HG02623 (cell line): ENCODE measurements around the gene SHE.

Experiments used
- ATAC-seq: cut with Tn5 transposase; IDR thresholded peaks from one replicate; pipeline ENCODE4 v1.9.1; 2021; ENCODE audit warnings: moderate library complexity; ENCODE audit not compliant: unreplicated experiment

The SHE gene

DNA sequence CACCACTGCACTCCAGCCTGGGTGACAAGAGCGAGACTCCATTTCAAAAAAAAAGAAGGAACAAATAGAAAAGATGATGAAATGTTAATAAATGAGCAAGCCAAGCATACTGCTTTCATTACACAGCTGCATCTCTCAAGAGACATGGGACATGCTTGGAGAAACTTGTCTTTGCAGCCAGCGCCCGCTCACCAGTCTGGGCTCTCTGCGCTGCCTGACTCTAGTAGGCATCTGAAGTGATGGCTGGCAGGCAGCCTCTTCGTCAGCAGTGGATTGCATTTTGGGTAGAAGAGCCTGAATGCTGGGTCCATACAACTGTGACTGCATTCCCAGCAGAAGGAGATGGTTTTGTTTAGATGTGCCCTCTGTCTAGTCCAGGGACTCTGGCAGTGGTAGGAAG is 49.1 kb downstream of the SHE start:
- ATAC-seq: no peak

DNA sequence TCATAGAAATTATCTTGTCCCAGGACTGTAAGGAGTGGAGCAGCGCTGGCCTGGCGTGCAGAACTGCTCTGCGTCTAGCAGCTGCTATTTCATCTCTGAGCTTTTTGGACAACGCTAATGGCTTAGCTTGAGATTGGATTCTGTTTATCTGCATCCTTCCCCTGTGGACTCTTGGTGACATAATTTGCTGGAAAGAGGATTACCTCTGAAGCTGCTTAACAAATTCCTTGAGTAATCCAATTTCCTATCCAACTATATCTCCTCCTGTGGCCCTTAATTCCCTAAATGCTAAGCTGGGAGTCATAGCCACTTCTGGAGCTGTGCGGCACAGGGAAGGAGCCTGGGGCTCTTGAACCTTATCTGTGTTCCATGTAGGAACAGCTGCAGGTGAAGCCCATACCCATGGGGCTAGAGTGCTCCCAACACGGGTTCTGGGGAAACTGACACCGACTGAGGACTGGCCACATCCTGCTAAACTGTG is 53.8 kb downstream of the SHE start:
- ATAC-seq: no peak

DNA sequence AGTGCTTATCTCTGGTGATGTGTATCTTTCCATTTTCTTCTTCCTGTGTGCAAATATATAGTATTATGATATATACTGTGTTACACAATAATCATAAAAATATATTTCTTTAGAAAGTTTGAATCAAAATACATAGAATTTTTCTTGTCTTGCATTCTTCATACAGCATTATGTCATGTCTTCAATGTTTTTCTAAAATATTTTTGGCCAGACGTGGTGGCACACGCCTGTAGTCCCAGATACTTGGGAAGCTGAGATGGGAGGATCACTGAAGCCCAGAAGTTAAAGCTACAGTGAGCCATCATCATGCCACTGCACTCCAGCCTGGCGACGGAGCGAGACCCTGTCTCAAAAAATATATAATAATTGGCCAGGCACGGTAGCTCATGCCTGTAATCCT is 55.4 kb downstream of the SHE start:
- no peak for ATAC-seq

DNA sequence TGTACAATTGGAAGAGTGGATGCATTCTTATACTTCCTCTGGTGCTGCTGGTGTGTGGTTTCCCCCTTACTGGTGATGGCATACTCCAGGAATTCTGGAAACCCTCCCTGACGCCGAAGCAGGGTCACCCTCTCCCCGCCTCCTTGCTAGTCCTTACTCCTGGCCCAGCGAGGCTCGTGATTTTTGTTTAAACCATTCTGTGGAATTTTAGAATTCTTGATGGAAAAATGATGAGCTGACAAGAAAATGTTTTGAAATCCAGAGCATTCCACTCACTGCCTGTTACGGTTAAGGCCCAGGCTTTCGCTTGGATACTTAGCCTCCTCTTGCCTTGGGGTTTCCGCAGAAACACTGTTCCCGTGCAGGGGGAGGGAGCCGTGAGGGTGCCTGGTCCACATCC is 55.9 kb downstream of the SHE start:
- no peak for ATAC-seq

DNA sequence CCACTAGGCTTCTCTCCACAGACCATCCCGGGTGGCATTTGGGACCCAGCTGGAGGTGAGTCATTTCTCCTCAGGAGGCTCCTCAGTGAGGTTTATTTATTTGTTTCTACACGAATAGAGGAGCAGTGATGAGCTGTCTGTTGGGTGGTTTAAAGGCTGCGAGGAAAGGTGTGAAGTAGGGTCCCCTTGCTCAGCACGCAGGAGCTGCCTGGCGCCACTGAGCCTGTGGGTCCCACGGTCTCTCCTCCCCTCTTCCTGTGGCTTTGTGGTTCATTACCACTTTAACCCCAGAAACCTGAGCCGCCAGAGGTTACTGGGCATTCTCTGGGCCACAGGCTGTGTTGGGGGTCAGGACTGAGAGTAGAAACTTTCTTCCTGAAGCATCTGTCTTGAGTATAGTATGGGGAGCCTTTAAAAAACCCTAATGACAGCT is 57.2 kb downstream of the SHE start:
- ATAC-seq: peak; percentile 43

DNA sequence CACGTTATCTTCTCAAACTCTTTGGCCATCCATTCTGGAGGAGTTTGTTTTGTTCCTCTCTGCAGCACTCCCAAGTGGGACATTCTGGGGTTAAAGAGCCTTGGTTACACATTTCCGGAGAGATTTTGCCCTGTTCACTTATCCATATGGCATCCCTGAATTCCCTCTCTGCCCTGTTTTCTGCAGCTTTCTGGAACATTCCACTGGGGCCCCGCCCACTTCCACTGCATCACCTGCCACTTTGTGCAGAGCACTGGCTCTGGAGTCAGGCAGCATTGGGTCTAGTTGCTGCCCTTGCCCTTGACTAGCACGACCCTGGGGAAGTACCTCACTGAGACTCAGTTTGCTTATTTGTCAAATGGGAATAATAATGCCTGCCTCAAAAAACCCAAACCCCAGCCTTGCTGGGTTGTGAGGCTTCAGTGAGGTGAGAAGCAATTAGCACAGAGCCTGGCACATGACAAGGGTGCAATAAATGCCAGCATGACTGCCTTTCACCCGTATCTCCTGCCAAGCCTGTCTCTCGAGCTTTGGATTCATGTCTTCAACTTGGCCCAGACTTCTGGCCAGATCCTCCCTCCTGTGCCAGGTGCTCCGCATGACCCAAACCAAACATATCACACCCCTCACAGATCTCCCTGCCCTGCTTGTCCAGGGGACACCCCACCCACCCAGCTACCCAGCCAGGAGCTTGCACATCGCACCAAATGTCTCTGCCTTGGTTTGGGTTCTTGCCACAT is 58.8 kb downstream of the SHE start:
- no peak for ATAC-seq

DNA sequence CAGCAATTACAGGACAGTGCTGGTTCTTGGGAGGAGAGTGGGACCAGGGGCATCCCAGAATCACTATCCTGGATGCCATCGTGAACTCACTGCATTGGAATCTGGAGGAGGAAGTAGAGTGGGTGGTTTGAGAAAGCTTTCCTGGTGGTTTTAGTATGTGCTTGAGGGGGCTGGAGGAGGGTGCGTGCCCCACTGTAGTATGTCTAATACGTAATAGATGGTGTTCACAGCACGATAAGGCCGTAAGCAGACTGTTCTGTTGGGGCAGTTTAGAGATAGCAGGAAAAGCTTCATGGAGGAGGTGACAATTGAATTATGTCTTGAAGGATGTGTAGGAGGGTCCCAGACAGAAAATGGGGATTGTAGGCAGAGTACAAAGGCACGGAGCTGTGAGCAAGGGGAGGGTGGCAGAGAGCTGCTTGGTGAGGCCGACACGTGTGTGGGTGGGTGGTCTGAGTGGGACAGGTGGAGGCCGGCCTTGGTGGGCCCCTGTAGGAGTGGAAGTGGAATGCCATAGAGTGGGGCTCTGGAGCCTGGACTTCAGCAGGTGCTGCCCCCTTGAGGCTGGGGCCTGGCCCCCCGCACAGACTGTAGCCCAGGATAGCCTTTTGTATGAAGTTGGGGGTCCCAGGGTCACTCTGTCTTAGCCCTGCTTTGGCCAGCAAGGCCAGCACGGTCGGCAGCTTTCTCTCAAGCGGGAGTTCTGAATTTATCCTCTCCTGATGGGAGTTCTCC is 60.0 kb downstream of the SHE start:
- no peak for ATAC-seq

DNA sequence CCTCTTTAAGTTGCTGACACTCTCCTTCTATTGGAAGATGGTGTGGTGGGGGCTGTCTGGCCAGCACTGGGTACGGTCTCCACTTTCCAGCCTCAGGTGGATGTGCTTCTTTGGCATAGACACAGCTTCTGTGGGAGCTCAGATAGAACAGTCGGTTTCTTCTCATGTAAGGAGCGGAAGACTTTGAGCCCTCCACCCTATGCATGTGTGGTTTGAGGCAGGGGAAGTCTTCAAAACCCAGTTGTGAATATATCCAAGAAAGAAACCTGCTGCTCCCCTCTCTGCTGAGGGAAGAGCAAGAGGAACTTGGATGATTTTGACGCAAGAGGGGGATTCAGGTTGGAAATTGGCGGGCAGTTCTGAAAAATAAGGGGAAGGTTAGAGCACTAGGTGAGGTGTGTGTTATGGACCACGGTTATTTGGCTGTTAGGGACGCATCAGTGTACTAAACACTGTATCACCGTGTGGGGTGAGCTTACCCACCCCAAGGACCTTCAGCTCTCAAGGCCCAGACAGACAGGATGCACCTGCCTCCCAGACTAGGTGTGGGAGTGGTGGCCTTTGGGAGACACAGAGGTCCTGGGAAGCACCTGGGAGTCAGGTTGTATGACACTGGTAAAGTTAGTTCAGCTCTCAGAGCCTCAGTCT is 60.8 kb downstream of the SHE start:
- ATAC-seq: no peak

DNA sequence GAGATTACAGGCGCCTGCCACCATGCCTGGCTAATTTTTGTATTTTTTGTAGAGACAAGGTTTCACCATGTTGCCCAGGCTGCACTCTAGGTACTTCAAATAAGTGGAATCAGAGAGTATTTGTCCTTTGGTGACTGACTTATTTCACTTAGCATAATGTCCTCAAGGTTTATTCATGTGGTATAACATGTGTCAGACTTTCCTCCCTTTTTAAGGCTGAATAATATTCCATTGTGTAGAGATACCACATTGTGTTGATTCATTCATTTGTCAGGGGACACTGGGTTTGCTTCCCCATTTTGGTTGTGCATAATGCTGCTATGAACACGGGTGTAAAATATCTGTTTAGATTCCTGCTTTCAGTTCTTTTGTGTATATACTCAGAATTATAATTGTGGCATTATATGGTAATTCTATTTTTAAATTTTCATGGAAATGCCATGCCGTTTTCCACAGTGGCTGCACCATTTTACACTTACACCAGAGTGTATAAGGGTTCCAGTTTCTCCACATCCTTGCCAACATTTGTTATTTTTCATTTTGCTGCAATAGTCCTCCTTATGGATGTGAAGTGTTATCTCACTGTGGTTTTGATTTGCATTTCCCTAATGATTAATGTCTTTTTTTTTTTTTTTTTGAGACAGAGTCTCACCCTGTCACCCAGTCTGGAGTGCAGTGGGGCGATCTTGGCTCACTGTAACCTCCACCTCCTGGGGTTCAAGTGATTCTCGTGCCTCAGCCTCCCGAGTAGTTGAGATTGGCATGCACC is 62.0 kb downstream of the SHE start:
- no peak for ATAC-seq

DNA sequence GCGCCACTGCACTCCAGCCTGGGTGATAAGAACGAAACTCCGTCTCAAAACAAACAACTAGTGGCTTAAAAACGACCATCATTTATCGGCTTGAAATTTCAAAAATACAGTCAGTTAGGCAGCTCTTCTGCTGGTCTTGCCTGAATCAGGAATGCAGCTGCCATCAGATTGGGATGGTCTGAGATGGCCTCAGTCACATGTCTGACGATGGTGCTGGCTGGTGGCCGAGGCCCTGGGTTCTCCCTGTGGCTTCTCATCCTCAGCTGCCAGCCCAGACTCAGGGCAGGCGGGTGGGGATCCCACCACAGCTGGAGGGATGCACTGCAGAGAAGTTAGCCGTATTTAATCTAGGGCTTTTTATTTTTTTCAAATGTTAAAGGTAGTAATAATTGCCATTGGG is 65.8 kb downstream of the SHE start:
- ATAC-seq: no peak

DNA sequence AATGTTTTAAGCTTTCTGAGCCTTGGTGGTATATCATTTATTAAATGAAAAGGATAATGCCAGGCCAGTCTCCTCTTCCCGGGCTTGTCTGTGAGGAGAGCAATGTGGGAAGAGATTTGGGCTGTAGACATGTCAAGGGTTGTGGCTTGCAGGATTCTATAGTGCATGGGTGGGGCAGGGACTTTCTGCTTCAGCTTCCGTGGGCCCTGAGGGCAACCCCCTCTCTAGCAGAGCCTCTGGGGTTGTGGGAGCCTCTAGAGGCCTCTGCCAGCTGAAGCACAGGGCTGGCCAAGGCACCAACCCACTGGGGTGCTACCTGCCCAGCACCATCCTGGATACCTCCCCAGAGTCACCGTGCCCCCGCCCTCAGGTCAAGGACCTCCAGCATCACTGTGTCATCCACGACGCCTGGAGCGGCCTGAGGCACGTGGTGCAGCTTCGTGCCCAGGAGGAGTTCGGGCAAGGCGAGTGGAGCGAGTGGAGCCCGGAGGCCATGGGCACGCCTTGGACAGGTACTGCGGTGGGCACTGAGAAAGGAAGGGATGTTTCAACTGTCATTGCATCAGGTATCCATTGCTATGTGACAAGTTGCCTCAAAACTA is 66.5 kb downstream of the SHE start:
- ATAC-seq: no peak

DNA sequence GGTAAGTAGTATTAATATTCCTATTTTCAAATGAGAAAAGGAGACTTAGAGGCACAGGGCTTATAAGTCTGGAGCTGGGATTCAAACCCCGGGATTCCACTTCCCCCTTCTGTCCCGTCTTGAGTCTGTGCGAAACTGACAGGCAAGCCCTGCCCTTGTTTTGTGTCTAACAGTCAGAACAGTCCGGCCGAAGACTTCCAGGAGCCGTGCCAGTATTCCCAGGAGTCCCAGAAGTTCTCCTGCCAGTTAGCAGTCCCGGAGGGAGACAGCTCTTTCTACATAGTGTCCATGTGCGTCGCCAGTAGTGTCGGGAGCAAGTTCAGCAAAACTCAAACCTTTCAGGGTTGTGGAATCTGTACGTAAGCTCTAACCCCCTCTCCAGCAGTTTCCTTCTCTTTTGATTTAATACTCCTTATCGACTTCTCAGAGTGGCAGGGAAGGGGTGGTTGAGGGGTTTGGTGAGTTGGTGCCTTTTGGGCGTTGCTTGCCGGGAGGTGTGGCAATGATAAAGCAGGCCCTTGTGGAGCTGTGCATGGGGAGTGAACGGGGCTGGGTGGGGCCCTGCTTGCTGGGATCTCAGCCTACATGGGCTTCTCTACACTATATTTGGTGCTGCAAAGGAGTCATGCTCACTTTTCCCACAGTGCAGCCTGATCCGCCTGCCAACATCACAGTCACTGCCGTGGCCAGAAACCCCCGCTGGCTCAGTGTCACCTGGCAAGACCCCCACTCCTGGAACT is 67.7 kb downstream of the SHE start:
- ATAC-seq: no peak

DNA sequence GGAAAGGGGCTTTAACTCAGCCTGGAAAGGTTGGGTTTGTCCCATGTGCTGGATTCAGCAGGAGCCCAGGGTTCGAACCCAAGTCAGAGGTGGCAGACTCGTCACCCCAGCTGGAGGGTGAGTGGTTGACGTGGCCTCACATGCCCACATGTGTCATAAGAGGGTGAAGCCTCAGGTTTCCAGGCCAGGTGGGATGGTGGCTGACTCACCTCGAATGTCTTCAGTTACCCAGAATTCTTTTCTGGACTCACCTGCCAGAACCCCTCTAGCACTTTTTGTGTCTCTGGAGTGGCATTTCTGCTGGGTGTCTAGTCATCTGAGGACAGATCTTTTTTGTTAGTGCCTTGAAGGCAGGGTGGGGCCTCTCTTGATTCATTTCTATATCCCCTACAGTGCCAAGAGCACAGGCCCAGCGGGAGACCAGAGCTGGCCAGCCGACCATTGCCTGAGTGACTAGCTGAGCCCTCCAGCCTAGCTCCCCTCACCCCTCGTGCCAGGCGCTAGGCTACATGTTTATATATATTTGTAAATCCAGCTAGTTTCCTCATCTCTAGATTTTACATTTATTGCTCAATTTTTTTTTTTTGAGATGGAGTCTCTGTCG is 68.9 kb downstream of the SHE start:
- ATAC-seq: no peak

DNA sequence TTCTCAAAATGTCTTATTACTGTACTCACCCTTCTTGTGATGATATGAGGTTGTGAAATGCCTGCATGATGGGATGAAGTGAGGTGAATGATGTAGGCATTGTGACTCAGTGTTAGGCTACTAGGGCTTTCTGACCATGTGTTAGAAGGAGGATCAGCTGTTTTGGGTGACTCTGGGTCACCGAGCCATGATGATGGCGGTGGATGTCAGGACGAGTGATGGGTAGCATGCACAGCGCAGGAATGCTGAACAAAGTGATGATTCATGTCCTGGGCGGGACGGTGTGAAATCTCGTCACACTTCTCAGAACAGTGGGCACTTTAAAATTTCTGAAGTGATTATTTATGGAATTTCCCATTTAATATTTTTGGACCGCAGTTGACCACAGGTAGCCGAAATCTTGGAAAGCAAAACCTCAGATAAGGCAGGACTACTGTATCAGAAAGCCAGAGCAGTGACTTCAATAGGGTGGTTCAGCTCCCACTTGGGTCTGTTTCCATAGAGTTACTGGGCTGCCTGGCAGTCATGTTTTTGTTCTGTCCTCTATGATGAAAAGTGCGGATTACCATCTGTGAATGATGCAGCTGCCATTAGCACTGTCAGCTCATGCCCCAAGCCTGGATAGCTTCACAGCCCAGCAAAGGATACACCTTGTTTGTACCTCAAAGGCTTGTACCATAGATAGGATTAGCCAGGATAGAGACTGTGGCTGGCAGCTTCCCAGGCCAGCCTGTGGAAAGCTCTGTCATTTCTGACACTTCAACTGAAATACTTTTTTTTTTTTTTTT is 70.4 kb downstream of the SHE start:
- no peak for ATAC-seq

DNA sequence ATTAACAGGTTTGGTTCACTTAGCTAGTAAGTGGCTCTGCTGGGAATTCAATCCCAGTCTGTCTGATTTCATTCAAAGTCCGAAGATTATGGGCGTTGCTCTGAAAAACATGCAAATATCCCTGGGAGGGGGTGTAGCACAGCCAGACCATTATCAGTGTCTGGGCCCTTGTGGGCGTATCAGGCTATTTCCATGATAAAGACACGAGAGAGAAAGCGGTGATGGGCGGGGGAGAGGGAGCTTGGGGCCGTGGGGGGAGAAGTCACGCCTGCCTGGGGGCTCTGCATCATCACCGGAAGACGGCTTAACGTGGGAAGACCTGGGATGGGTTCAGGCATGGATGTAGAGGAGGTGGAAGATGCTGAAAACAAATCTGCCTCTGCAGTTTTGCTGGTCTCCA is 71.3 kb downstream of the SHE start:
- no peak for ATAC-seq

DNA sequence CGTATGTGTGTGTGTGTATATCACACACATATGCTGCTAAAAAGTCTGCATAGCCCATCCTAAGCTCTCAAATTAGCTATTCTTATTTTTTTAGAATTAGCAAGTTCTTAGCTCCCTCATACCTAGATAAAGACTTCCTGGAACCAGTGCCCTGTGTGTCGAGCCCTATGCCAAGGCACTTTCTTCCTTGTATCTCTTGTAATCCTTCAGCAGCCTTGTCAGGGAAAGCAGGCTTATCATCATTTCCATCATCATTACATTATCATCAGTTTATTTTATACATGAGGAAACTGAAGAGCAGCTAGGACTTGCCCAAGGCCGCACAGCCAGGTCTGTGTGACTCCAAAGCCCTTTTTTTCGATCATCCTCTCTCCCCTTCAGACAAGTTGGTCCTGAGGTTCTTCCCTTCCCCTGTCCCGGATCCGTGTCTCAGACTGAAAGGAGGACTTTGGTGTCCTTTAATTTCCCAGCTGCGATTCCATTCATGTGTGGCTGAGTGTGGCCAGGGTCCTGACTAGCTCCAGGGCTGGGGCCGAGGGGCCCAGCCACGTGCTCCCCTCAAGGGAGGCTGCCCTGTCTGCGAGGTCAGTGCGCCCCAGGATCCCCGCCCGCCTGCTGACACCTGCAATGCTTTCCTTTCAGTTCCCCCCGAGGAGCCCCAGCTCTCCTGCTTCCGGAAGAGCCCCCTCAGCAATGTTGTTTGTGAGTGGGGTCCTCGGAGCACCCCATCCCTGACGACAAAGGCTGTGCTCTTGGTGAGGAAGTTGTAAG is 72.2 kb downstream of the SHE start:
- no peak for ATAC-seq
